Measurements from ENCODE around the gene UTF1.

Gene UTF1

GRCh38 chr10:133196936-133197758 is 32.9 kb upstream of the UTF1 start:
- no peak for DNase-seq (ENCODE audit: low spot score)

GRCh38 chr10:133197786-133198185 is 32.2 kb upstream of the UTF1 start:
- no peak for DNase-seq (ENCODE audit: low spot score)

GRCh38 chr10:133198206-133198605 is 31.8 kb upstream of the UTF1 start:
- no peak for DNase-seq (ENCODE audit: low spot score)

GRCh38 chr10:133198621-133199487 is 31.2 kb upstream of the UTF1 start:
- no peak for DNase-seq (ENCODE audit: low spot score)

DNA sequence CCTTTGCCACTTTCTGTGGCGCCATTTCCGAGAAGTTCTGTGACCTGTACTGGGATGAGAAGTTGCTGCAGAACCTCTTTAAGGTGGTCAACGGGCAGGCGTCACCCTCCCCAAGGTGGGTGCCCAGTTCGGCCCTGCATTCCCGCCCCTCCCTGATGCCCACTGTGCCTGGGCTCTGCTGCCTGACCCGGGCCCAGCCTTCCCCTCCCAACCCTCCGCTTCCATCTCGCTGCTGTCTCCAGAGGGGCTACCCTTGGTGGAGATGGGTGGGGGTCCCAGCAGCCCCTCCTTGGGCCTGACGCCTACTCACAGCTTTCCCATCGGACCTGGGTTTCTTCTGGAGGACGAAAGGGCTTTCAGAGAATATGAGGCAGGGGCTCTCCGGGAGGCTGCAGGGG is 30.5 kb upstream of the UTF1 start:
- no peak for DNase-seq (ENCODE audit: low spot score)

DNA sequence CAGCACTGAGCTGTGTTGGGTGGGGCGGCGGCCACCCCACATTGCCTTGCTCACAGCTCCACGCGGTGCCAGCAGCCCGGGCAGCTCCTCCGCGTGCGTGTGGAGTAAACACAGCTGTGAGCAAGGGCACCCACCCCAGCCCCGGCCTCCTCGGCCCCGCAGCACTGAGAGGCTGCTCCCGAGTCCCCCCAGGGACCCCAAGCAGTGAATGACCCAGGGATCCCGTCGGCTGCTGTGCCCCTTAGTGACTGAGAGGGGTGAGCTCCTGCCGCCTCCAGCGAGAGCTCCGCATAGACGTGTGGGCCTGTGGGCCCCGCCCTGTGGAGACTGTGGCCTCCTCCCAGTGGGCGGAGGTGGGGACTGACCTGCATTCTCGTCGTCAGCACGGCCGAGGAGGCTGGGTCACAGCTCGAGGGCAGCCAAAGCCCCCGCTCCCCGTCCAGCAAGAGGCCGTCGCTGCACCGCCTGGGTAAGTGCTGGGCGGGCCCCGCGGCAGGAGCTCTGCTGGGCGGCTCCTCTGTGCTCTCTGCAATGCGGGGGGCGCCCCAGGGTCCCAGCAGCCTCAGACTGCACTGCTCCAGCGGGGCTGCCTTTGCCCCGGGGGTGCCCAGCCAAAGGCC is 29.9 kb upstream of the UTF1 start:
- no peak for DNase-seq (ENCODE audit: low spot score)

DNA sequence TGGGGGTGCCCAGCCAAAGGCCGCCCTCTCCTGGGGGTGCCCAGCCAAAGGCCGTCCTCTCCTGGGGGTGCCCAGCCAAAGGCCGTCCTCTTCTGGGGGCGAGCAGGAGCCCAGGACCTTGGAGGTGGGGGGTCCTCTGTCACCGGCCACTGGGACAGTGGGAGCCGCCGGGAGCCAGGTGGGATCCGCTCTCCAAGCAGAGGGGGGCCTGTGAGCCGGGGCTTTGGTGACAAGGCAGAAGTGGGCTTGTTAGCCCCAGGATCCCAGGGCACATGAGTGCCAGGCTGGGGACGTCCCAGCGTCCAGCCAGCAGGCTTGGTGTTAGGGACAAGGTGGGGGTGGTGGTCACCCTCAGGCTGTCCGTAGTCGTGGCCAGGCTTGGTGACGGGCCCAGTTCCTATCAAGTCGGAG is 29.4 kb upstream of the UTF1 start:
- no peak for DNase-seq (ENCODE audit: low spot score)

GRCh38 chr10:133201151-133201947 is 28.7 kb upstream of the UTF1 start:
- DNase-seq (ENCODE audit: low spot score), result no peak

DNA sequence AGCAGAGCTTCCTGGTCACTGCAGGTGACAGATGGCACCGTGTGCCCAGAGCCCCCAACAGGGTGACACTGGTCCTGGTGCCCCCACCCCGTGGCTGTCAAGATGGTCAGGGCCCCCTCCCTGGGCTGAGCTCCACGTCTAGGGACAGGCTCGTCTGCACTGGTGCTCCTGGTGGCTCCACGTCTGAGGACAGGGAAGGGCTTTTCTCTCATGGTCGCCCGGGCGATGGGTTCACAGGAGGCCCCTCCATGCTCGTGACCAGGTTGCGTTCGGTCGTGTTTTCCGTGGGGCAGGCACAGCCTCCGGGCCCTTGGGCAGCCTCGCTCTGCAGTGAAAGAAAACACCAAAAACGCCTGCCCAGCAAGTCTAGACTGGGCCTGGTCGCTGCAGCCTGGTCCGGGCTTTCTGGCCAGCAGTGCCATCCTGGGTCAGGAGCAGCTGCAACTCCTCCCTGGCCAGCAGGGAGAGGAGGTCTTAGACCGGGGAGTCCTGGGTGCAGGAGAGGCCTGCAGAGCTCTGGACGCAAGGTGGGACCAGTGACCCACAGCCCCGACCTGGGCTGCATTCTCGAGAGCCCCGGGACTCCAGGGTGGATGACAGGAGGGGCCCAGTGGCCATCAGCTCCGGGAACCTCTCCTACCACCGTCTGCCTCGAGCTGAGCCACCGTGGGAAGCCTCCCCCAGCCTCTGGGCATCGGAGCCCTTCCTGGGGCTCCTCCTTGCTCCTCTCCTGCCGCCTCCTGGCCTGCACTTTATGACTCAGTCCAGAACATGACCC is 27.9 kb upstream of the UTF1 start:
- DNase-seq (ENCODE audit: low spot score), result no peak

GRCh38 chr10:133202778-133203651 is 27.0 kb upstream of the UTF1 start:
- no peak for DNase-seq (ENCODE audit: low spot score)

GRCh38 chr10:133203652-133204195 is 26.3 kb upstream of the UTF1 start:
- no peak for DNase-seq (ENCODE audit: low spot score)

GRCh38 chr10:133204226-133205015 is 25.6 kb upstream of the UTF1 start:
- no peak for DNase-seq (ENCODE audit: low spot score)

DNA sequence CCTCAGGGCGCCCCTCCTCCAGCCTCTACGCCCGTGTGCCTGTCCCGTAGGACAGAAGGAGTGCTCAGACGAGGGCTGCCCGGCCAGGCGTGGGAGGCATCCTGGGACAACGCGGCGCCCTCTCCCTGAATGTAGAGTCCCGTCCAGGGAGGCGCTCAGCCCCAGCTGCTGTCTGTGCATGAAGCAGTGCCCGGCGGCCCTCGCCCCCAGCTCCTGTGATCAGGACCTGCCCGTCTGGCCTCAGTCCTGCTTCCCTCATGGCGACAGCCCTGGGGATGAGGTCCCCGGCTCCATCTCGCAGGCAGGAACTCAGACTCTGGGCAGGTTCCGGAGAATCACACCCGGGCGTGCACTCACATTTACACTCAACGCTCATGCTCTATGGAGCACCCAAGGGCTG is 24.9 kb upstream of the UTF1 start:
- no peak for DNase-seq (ENCODE audit: low spot score)

GRCh38 chr10:133206356-133207040 is 23.5 kb upstream of the UTF1 start:
- no peak for DNase-seq (ENCODE audit: low spot score)

- DNase-seq (ENCODE audit: low spot score), result no peak
Observed at GRCh38 chr10:133207041-133207600, 22.9 kb upstream of the UTF1 start.

- no peak for DNase-seq (ENCODE audit: low spot score)
Observed at GRCh38 chr10:133207627-133208026, 22.4 kb upstream of the UTF1 start.

DNA sequence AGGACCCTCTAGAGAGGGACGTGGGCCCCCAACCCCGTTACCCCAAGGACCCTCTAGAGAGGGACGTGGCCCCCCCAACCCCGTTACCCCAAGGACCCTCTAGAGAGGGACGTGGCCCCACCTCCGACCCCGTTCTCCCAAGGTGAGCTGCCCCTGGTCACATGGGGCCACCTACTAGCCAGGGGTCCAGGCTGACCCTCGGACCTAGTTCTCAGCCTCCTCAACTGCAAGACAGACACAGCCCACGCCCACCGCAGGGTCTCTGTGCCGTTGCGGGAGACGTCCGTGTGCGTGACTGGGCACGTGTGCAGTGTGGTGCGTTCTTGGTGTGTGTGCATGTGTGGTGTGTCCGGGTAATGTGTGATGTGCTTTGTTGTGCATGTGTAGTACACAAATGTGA is 21.6 kb upstream of the UTF1 start:
- no peak for DNase-seq (ENCODE audit: low spot score)

- DNase-seq (ENCODE audit: low spot score), result no peak
Observed at GRCh38 chr10:133209117-133209516, 20.9 kb upstream of the UTF1 start.
